Keratinocyte (primary cell): Measurements from ENCODE around the gene CHD9NB. TPM values are rescaled to one million over a fixed set of nuclear protein-coding genes. Genes with fewer than 3 reads are reported as not detected.

ENCODE experiments used
- DNase-seq: peaks from one replicate; pipeline ENCODE4 v3.0.0-alpha.2; 2011; ENCODE audit warnings: low read depth, missing footprints, low spot score
- FAIRE-seq: peaks from 2 replicates; lab custom pipeline; 2011; peaks lifted over from hg19 to GRCh38; lab: Jason Lieb, UNC
- H2AFZ ChIP-seq: 2 replicates; pipeline ENCODE4 v1.6.0; 2012; ENCODE audit warnings: low read length, control low read depth, inconsistent platforms; ENCODE audit not compliant: control insufficient read depth
- H3K27ac ChIP-seq: 2 replicates; pipeline ENCODE4 v1.5.1; 2011; ENCODE audit warnings: low read length; ENCODE audit not compliant: control insufficient read depth, insufficient read depth
- H3K27me3 ChIP-seq: 3 replicates; pipeline ENCODE4 v1.6.0; 2011; ENCODE audit warnings: low read length; ENCODE audit not compliant: control insufficient read depth, insufficient read depth; ENCODE audit errors: extremely low read depth
- H3K36me3 ChIP-seq, 2 experiments: 2 replicates in 1 of 2; 3 replicates in 1 of 2; pipeline ENCODE4 v1.5.1; 2011; ENCODE audit warnings: low read length in 2 of 2, mild to moderate bottlenecking in 1 of 2; ENCODE audit not compliant: control insufficient read depth in 2 of 2, insufficient read depth in 2 of 2; ENCODE audit errors: extremely low read depth in 1 of 2
- H3K4me1 ChIP-seq: 3 replicates; pipeline ENCODE4 v1.5.1; 2011; ENCODE audit warnings: low read length; ENCODE audit not compliant: control insufficient read depth, insufficient read depth; ENCODE audit errors: extremely low read depth
- H3K4me2 ChIP-seq: 3 replicates; pipeline ENCODE4 v1.6.0; 2011; ENCODE audit warnings: low read depth, low read length; ENCODE audit not compliant: control insufficient read depth, insufficient read depth; ENCODE audit errors: extremely low read depth
- H3K4me3 ChIP-seq, 3 experiments: fragments of 200-600 bp in 1 of 3; sonication (generic) in 1 of 3; 2 replicates in 2 of 3; 3 replicates in 1 of 3; pipeline ENCODE4 v1.5.1; 2011 to 2016; ENCODE audit warnings: low read length in 3 of 3, mild to moderate bottlenecking in 3 of 3, control low read depth in 2 of 3, inconsistent platforms in 1 of 3, low read depth in 1 of 3, mixed read lengths in 1 of 3, mixed run types in 1 of 3, moderate library complexity in 1 of 3; ENCODE audit not compliant: control insufficient read depth in 2 of 3, insufficient read depth in 2 of 3; ENCODE audit errors: extremely low read depth in 1 of 3
- H3K79me2 ChIP-seq: 2 replicates; pipeline ENCODE4 v1.6.0; 2012; ENCODE audit warnings: low read length; ENCODE audit not compliant: control insufficient read depth, insufficient read depth
- H3K9ac ChIP-seq: 3 replicates; pipeline ENCODE4 v1.6.0; 2011; ENCODE audit warnings: low read length; ENCODE audit not compliant: control insufficient read depth, insufficient read depth; ENCODE audit errors: extremely low read depth
- H3K9me1 ChIP-seq: 3 replicates; pipeline ENCODE4 v1.6.0; 2011; ENCODE audit warnings: low read length; ENCODE audit not compliant: control insufficient read depth, insufficient read depth; ENCODE audit errors: extremely low read depth
- H3K9me3 ChIP-seq: 2 replicates; pipeline ENCODE4 v1.5.1; 2012; ENCODE audit warnings: low read depth, low read length; ENCODE audit not compliant: control insufficient read depth
- H4K20me1 ChIP-seq: 3 replicates; pipeline ENCODE4 v1.6.0; 2011; ENCODE audit warnings: low read length; ENCODE audit not compliant: control insufficient read depth, insufficient read depth; ENCODE audit errors: extremely low read depth
- EZH2 ChIP-seq: IDR thresholded peaks from one replicate; pipeline ENCODE4 v1.6.1; 2012; ENCODE audit warnings: inconsistent platforms, mild to moderate bottlenecking, low read length, moderate library complexity
- dilution Hi-C: fragments of 300-500 bp; cut with MboI; formaldehyde crosslinking; loops from one replicate; pipeline ENCODE4 v1.7.0; 2020; ENCODE audit warnings: low sequenced_read_pairs; ENCODE audit not compliant: extremely low pct_ligation_motif_present
- polyA plus RNA-seq, 5 experiments: library from polyadenylated mRNA; depleted of rRNA in 3 of 5; stranded (reverse) in 3 of 5; stranded (forward) in 1 of 5; unstranded in 1 of 5; fragments of >200 nt; gene quantifications; 1 replicate in 1 of 5; 2 replicates in 3 of 5; 3 replicates in 1 of 5; pipeline versions ENCODE4 v1.2.1 to v1.2.3, GENCODE V29; 2011 to 2012; ENCODE audit warnings: missing spikeins in 2 of 5, low read depth in 1 of 5, low replicate concordance in 1 of 5
- TF ChIP-seq, protein P1 (sequence below), 3 experiments: IDR thresholded peaks in 1 of 3; conservative IDR thresholded peaks in 1 of 3; optimal IDR thresholded peaks in 1 of 3; 2 replicates in 2 of 3; 3 replicates in 1 of 3; pipeline versions ENCODE3 to v1.5.1; 2011; ENCODE audit warnings: low read length in 3 of 3, mild to moderate bottlenecking in 3 of 3, moderate library complexity in 2 of 3, control low read depth in 1 of 3, inconsistent platforms in 1 of 3; ENCODE audit not compliant: insufficient read depth in 2 of 3; ENCODE audit errors: extremely low read depth in 1 of 3

Gene CHD9NB
- polyA plus RNA-seq, 1 donor (not counting 4 experiments of a cell fraction or from before 2014, with no cell fraction given): 0.64 TPM

DNA sequence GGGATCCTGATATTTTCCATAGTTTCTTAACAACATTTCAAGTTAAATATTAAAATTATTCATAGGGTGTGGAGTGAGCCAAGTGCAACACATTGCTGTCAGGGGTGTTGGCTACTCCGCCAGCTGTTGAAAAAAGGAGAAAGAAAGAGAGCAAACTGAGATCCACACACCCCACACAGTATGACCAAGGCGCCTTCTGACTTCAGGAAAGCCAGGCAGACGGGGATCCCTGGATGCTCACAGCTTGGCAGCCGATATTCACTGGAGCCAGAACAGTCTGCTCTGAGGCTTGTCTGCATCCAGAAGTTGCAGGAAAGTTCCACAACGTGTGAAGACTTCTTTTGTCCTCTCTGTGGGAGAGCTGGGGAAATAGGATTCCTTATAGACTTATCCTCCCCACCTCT lies 9.3 kb downstream of the CHD9NB start:
- peak overlapping the region; percentile 75 for H2AFZ ChIP-seq
- H3K9me3 ChIP-seq: no peaks in the 10 kb centered on the region
- no peaks in the 10 kb centered on the region for H3K36me3 ChIP-seq
- H3K27ac ChIP-seq: no peak overlapping the region
- peak overlapping the region; percentile 1 for H3K9ac ChIP-seq
- H3K4me3 ChIP-seq: no peak overlapping the region
- dilution Hi-C loops: no loop called here
- H3K4me1 ChIP-seq: peaks cover 35% of the 10 kb centered on the region
- FAIRE-seq (peak; percentile 85), DNase-seq (no peak)
- no peaks in the 10 kb centered on the region for H3K9me1 ChIP-seq
- no peaks in the 10 kb centered on the region for H3K27me3 ChIP-seq
- TF ChIP-seq, protein P1, sequence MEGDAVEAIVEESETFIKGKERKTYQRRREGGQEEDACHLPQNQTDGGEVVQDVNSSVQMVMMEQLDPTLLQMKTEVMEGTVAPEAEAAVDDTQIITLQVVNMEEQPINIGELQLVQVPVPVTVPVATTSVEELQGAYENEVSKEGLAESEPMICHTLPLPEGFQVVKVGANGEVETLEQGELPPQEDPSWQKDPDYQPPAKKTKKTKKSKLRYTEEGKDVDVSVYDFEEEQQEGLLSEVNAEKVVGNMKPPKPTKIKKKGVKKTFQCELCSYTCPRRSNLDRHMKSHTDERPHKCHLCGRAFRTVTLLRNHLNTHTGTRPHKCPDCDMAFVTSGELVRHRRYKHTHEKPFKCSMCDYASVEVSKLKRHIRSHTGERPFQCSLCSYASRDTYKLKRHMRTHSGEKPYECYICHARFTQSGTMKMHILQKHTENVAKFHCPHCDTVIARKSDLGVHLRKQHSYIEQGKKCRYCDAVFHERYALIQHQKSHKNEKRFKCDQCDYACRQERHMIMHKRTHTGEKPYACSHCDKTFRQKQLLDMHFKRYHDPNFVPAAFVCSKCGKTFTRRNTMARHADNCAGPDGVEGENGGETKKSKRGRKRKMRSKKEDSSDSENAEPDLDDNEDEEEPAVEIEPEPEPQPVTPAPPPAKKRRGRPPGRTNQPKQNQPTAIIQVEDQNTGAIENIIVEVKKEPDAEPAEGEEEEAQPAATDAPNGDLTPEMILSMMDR (optimal IDR thresholded peaks at IDR 0.05 in 1 of 3, IDR thresholded peaks at IDR 0.05 in 1 of 3, conservative IDR thresholded peaks at IDR 0.05 in 1 of 3; ENCODE audit: extremely low read depth in 1 of 3, insufficient read depth in 2 of 3, low read length in 3 of 3): no peak
- no peak for TF ChIP-seq EZH2
- no peaks in the 10 kb centered on the region for H3K79me2 ChIP-seq
- H3K4me2 ChIP-seq: peak overlapping the region; percentile 11
- H4K20me1 ChIP-seq: no peaks in the 10 kb centered on the region

DNA sequence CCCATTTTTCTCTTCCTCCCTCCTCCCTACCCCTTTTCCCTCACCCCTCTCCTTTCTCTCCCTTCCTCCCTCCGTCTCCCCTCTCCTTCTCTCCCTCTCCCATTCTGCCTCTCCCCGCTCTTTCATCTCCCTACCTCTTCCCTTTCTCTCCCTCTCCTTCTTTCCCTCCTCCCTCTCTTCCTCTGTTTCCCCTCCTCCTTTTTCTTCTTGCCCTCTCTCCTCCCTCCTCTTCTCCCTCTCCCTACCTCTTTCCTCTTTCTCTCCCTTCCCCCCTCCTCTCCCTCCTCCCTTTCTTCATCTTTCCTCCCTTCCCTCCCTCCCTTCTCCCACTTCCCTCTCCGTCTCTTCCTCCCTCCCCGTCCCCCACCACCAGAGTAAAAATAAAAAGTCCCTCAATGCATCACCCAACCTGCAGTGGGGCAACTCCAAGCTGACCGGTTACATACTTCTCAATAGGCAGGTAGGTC lies 10.4 kb downstream of the CHD9NB start:
- peak overlapping the region; percentile 72 for H3K4me2 ChIP-seq

More for the DNA sequence above, 10.4 kb downstream of the CHD9NB start:
- H4K20me1 ChIP-seq: no peaks in the 10 kb centered on the region
- no peak for DNase-seq
- H3K4me1 ChIP-seq: peaks cover 35% of the 10 kb centered on the region
- H2AFZ ChIP-seq: peak overlapping the region; percentile 75
- H3K9ac ChIP-seq: peak overlapping the region; percentile 19
- no peak overlapping the region for H3K4me3 ChIP-seq
- H3K36me3 ChIP-seq: no peaks in the 10 kb centered on the region
- H3K9me3 ChIP-seq: no peaks in the 10 kb centered on the region
- no peaks in the 10 kb centered on the region for H3K79me2 ChIP-seq
- no peaks in the 10 kb centered on the region for H3K27me3 ChIP-seq
- no peak overlapping the region for H3K27ac ChIP-seq
- dilution Hi-C loops: no loop called here
- no peaks in the 10 kb centered on the region for H3K9me1 ChIP-seq
- no peak for FAIRE-seq
- TF ChIP-seq, protein P1 (optimal IDR thresholded peaks at IDR 0.05 in 1 of 3, IDR thresholded peaks at IDR 0.05 in 1 of 3, conservative IDR thresholded peaks at IDR 0.05 in 1 of 3; ENCODE audit: extremely low read depth in 1 of 3, insufficient read depth in 2 of 3, low read length in 3 of 3): no peak
- no peak for TF ChIP-seq EZH2
